ENCODE data around the gene ZNF92. TPM values are rescaled to one million over a fixed set of nuclear protein-coding genes. Genes with fewer than 3 reads are reported as not detected.
"Not testable (repeated sequence)": the region's sequence is repeated elsewhere in the genome, so short reads cannot be mapped to it uniquely, and the experiment has no call there.

ZNF92 gene
- total RNA-seq, 2 experiments from 2014 or later: 29.7 to 30.1 TPM

- no peaks in the 10 kb centered on the region for H3K9me3 Mint-ChIP-seq
- POLR2A ChIA-PET: no interaction called here
- TF ChIP-seq CTCF (IDR thresholded peaks at IDR 0.05): no peak
- CTCF ChIA-PET: no interaction called here
- DNase-seq (no peak), ATAC-seq (ENCODE audit: poor library complexity) (no peak)
- no peaks in the 10 kb centered on the region for H3K36me3 ChIP-seq (ENCODE audit: insufficient read depth, low read length)
- no peak overlapping the region for H3K27ac ChIP-seq (ENCODE audit: low read depth in 1 of 2, low read length in 2 of 2)
- no peaks in the 10 kb centered on the region for H3K36me3 Mint-ChIP-seq (ENCODE audit: low read depth)
- no peaks in the 10 kb centered on the region for H3K9me3 ChIP-seq (ENCODE audit: control insufficient read depth in 1 of 2, insufficient read depth in 1 of 2, low read length in 2 of 2)
- intact Hi-C loops (cut with DNase I, micrococcal nuclease): no loop called here
- no peaks in the 10 kb centered on the region for H3K4me1 ChIP-seq (ENCODE audit: insufficient read depth, low read length)
- H3K4me3 ChIP-seq (ENCODE audit: low read length): no peak overlapping the region
- no peak overlapping the region for H3K27ac Mint-ChIP-seq
- H3K4me1 Mint-ChIP-seq (ENCODE audit: low read depth): no peaks in the 10 kb centered on the region
- no peaks in the 10 kb centered on the region for H3K27me3 ChIP-seq (ENCODE audit: control insufficient read depth in 1 of 2, insufficient read depth in 2 of 2, low read length in 2 of 2)
- no peak overlapping the region for H3K4me3 Mint-ChIP-seq
- peaks cover 8% of the 10 kb centered on the region for H3K27me3 Mint-ChIP-seq
Measured at GRCh38 chr7:65339257-65339656, 34.4 kb upstream of the ZNF92 start.

GRCh38 chr7:65342723-65343629 is 30.7 kb upstream of the ZNF92 start:
- no peak for DNase-seq
- no peak overlapping the region for H3K4me3 Mint-ChIP-seq
- H3K9me3 Mint-ChIP-seq: peaks cover 4% of the 10 kb centered on the region
- H3K27me3 Mint-ChIP-seq: peaks cover 22% of the 10 kb centered on the region
- H3K36me3 Mint-ChIP-seq (ENCODE audit: low read depth): no peaks in the 10 kb centered on the region
- ChIA-PET POLR2A (no interaction called here), CTCF (no interaction called here)
- ATAC-seq (ENCODE audit: poor library complexity): no peak
- no peak overlapping the region for H3K27ac Mint-ChIP-seq
- Histone ChIP-seq H3K4me1 (ENCODE audit: insufficient read depth, low read length) (no peaks in the 10 kb centered on the region), H3K36me3 (ENCODE audit: insufficient read depth, low read length) (no peaks in the 10 kb centered on the region), H3K9me3 (ENCODE audit: control insufficient read depth in 1 of 2, insufficient read depth in 1 of 2, low read length in 2 of 2) (no peaks in the 10 kb centered on the region), H3K27ac (ENCODE audit: low read depth in 1 of 2, low read length in 2 of 2) (no peak overlapping the region), H3K4me3 (ENCODE audit: low read length) (no peak overlapping the region), H3K27me3 (ENCODE audit: control insufficient read depth in 1 of 2, insufficient read depth in 2 of 2, low read length in 2 of 2) (no peaks in the 10 kb centered on the region)
- no peaks in the 10 kb centered on the region for H3K4me1 Mint-ChIP-seq (ENCODE audit: low read depth)
- no peak for TF ChIP-seq CTCF (IDR thresholded peaks at IDR 0.05)
- intact Hi-C loops (cut with DNase I, micrococcal nuclease): no loop called here

DNA sequence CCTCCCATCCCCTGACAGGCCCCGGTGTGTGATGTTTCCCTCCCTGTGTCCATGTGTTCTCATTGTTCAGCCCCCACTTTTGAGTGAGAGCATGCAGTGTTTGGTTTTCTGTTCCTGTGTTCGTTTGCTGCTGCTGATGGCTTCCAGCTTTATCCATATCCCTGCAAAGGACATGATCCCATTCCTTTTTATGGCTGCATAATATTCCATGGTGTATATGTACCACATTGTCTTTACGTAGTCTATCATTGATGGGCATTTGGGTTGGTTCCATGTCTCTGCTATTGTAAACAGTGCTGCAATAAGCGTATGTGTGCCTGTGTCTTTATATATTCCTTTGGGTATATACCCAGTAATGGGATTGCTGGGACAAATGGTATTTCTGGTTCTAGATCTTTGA is 29.1 kb upstream of the ZNF92 start:
- H3K4me1 ChIP-seq (ENCODE audit: insufficient read depth, low read length); H3K36me3 ChIP-seq (ENCODE audit: insufficient read depth, low read length); H3K27ac Mint-ChIP-seq; POLR2A ChIA-PET; H3K4me3 ChIP-seq (ENCODE audit: low read length); H3K27ac ChIP-seq (ENCODE audit: low read depth in 1 of 2, low read length in 2 of 2); H3K4me1 Mint-ChIP-seq (ENCODE audit: low read depth); H3K9me3 Mint-ChIP-seq; intact Hi-C loops (cut with DNase I, micrococcal nuclease); DNase-seq; H3K9me3 ChIP-seq (ENCODE audit: control insufficient read depth in 1 of 2, insufficient read depth in 1 of 2, low read length in 2 of 2); H3K36me3 Mint-ChIP-seq (ENCODE audit: low read depth); CTCF ChIA-PET; H3K4me3 Mint-ChIP-seq; H3K27me3 ChIP-seq (ENCODE audit: control insufficient read depth in 1 of 2, insufficient read depth in 2 of 2, low read length in 2 of 2); ATAC-seq (ENCODE audit: poor library complexity): not testable (repeated sequence)
- peaks cover 22% of the 10 kb centered on the region for H3K27me3 Mint-ChIP-seq

DNA sequence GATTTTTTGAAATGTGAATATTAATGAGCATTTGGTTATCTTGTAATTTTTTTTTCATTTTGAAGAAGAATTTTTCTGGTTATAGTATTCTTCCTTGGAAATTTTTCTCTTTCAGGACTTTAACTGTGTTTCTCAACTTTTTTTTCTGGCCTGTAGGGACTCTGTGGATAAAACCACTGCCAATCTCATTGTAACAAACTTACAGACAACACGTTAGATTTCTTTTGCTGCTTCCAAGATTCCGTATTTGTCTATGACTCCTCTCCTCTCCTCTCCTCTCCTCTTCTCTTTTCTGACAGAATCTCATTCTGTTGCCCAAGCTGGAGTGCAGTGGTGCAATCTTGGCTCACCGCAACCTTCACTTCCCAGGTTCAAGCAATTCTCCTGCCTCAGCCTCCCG is 19.4 kb upstream of the ZNF92 start:
- H3K36me3 ChIP-seq (ENCODE audit: insufficient read depth, low read length): no peaks in the 10 kb centered on the region
- no peak overlapping the region for H3K4me3 ChIP-seq (ENCODE audit: low read length)
- no peaks in the 10 kb centered on the region for H3K9me3 Mint-ChIP-seq
- H3K27ac Mint-ChIP-seq: no peak overlapping the region
- no peaks in the 10 kb centered on the region for H3K4me1 Mint-ChIP-seq (ENCODE audit: low read depth)
- DNase-seq: no peak
- H3K9me3 ChIP-seq (ENCODE audit: control insufficient read depth in 1 of 2, insufficient read depth in 1 of 2, low read length in 2 of 2): no peaks in the 10 kb centered on the region
- peaks cover 11% of the 10 kb centered on the region for H3K27me3 Mint-ChIP-seq
- H3K27ac ChIP-seq (ENCODE audit: low read depth in 1 of 2, low read length in 2 of 2): no peak overlapping the region
- ChIA-PET CTCF (interaction anchor here (0.6 kb wide), 1 partner anchor 15 kb away, joined by 3 read pairs; no protein-coding TSS in a partner anchor), POLR2A (no interaction called here)
- H3K27me3 ChIP-seq (ENCODE audit: control insufficient read depth in 1 of 2, insufficient read depth in 2 of 2, low read length in 2 of 2): no peaks in the 10 kb centered on the region
- ATAC-seq (ENCODE audit: poor library complexity): no peak
- no peaks in the 10 kb centered on the region for H3K36me3 Mint-ChIP-seq (ENCODE audit: low read depth)
- H3K4me3 Mint-ChIP-seq: no peak overlapping the region
- H3K4me1 ChIP-seq (ENCODE audit: insufficient read depth, low read length): no peaks in the 10 kb centered on the region
- intact Hi-C loops (cut with DNase I, micrococcal nuclease): no loop called here
- no peak for TF ChIP-seq CTCF (IDR thresholded peaks at IDR 0.05)

Data from CD4-positive, alpha-beta T cell (primary cell).